Activated CD4-positive, alpha-beta T cell treated with anti-CD3 and anti-CD28 coated beads for 48 hours (primary cell): ENCODE results near the gene STK11IP.
A peak's percentile ranks its signal among the peaks of the same experiment; 100 is the strongest.

Experiments used
- DNase-seq: peaks from one replicate; pipeline ENCODE4 v3.0.0-alpha.2; 2020

Gene STK11IP

DNA sequence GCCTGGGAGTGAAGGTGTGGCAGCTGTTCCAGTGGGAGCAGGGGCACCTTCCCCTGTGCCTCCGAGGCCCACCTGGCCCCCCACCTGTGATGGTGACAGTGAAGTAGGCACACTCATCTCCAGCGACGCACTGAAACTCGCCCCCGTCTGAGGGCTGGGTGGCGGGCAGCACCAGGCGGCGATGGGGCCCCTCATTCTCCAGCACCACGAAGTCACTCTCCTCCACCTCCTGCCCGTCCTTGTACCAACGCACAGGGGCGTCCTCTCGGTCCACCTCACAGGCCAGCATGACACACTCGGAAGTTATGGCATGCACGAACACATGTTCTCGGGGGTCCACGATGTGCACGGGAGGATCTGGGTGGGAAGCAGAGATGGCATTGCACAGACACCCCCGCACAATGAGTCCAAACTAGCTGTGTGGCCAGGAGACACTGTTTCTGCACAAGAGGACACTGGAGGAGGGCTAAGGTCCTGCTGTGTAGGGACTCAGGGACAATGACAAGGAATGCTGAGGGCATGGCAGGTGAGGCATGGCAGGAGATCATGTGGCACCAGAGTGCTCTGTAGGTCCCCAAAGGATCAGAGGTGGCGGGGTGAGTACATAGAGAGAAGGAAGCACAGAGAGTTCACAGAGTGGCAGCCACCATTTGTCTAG, 34.3 kb upstream of the STK11IP start:
- DNase-seq = no peak

DNA sequence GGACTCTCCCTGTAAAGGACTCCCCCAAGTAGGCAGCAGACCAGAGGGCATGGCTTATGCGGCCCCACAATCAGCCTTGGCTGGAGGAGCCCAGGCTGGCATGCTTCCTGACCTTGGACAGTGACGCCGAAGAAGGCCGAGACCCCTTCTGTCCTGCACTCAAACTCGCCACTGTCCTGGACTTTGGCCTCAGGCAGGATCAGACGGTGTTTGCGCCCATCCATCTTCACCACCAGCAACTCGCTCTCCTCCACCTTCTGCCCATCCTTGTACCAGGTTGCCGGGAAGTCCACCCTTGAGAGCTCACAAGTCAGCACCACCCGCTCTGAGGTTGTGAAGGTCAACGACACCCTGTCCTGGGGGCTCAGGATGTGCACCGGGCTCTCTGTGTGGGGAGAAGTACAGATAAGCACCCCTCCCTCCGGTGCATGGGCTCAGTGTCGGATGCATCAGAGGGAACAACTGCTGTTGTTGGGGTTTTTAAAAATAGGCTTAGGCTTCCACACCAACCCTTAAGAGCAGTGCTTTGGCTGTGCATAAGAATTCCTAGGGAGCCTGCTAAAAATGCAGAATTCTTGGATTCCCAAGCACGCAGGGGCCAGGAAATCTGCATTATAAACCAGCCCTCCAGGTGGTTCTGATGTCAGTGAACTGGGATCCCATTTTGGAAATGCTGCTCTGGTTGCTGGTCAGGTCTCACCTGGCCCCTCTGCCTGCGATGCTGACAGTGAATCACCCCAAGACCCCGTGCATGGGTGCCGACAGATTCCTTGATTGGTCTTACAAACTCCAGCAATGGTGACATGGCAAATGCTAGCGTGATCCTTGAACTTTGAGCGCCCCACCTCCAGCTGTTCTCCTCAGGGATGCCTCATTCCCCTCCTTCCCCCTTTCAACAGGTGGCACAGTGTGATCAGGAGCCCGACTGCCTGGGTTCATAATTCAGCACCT, 32.3 kb upstream of the STK11IP start:
- DNase-seq = no peak

DNA sequence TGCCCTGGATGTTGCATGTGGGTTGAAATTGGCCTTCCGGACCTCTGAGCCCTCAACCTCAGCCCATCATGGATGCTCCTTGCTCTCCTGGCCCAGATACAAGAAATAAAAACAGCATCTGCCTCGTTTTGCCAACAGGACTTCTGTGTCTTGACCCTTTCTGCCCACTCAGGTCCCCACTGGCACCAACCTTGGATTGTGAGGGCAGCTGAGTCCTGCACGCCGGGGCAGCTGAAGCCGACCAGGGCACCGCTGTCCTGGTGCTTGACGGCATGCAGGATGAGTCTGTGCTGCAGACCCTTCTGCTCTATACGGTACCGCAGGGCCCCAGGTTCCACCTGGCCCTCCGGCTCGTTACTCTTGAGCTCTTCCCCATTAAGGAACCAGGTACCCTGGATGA, 31.0 kb upstream of the STK11IP start:
- no peak for DNase-seq

DNA sequence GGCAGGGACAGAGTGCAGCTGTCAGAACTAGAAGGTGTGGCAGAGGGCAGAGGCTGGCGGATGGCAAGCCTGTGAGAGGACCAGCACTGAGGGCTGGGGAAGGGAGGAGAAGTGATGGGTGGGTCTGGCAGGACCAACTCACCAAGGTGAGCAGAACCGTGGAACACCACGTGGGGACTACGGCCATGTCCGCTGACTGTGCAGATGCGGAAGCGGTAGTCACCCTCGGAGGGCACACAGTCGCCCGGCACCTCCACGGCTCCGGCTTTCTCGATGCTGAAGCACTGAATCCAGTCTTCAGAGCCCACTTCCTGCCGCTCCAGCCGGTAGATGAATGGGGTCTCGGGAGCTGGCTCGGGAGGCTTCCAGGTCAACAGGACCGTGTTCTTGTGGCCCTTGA, 30.5 kb upstream of the STK11IP start:
- DNase-seq = no peak

DNA sequence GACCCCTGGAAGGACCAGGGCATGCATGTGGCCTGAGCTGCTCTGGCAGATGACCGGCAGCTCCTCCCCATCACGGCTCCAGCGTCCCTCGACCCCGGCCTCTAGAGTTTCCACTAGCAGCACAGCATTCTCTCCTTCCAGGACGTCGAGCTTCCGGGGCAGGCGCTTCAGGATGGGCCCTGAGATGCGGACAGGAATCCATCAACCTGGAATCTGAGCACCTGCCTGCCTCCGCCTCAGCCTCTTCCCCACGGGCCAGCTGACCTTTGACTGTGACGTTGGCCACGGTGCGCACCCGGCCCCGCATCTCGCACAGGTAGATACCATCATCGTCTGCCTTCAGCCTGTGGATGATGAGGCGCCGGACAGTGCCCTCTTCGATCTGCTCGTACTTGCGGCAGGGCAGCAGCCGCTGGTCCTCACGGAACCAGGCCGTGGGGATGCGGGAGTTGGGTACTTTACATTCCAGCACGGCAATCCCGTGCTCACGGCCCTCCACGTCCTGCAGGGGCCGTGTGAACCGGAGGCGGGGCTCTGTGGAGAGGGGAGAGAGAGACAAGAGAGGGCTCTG, 29.8 kb upstream of the STK11IP start:
- no peak for DNase-seq

DNA sequence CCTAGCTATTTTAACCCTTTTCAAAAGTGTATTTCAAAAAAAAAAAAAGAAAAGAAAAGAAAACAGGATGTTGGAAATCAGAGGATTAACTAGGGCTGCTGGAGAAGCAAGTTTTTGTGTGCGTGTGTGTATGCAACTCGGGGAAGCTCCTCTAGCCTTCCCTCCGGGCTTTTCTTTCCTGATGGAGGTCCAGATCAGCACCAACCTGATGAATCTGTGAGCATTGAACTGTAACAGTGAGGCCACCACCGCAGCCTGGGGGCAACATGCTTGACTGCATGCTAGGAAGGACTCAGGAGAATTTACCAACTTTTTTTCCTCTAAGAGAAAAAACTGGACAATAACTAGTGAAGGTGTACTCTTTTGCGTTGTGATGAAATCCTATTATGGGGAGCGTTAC, 28.6 kb upstream of the STK11IP start:
- DNase-seq = no peak

DNA sequence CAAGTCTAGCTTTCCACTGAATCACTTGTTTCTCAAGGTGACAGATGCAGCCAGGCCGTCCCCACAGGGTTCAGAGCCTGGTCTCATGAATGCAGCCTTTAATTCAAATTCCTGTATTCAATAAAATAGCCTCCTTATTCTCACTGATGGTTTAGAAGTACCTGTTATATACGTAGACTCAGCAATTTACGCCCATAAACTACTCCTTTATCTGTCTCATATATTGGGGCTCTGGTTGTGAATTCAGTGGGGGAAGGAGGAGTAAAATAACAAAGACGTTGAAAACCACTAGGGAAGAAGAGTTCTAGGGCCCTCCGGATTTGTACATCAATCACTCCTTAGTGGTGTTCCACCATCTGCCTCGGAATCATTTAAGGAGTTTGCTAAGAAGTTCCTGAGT, 28.0 kb upstream of the STK11IP start:
- no peak for DNase-seq

DNA sequence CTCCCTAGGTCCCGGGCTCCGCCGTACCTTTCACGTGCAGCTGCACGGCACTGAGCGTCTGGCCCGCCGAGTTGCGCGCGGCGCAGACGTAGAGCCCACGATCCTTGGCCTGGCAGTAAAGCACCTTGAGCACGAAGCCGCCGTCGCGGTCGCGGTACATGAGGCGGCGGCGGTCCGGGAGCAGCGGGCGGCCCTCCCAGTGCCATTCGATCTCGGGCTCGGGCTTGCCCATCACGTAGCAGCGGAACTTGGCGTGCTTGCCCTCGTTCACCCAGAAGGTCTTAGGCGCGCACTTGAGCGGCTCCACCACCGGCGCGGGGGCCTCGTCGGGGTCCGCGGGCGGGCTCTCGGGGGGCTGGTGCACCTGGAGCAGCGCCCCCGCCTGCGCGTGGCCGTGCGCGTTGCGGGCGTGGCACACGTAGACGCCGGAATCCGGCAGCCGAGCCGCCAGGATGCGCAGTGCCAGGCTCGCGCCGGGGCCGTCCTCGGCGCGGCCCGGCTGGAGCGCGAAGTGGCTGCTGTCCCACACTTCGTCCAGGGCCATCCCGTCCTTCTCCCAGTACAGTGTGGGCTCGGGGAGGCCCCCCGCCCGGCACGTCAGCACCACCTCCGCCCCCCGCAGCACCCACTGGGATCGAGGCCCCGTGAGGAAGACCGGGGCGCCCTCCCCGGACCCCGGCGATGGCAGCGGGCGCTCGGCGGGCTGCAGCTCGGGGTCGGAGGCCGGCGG, 27.3 kb upstream of the STK11IP start:
- DNase-seq = no peak

DNA sequence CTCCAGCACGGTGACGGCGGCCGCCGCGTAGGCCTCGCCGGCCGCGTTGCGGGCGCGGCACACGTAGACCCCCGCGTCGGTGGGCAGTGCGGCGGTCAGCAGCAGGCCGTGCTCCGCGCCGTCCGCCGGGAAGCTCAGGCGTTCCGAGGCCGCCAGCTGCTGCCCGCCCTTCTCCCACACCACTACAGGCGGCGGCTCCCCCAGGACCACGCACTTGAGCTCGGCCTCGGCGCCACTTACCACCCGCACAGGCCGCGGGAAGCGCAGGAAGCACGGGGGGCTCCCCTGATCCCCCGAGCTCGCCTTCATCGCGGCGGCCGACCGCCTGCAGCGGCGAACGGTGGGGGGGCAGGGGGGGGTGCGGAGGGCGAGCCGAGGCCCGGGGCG, 26.7 kb upstream of the STK11IP start:
- no peak for DNase-seq

DNA sequence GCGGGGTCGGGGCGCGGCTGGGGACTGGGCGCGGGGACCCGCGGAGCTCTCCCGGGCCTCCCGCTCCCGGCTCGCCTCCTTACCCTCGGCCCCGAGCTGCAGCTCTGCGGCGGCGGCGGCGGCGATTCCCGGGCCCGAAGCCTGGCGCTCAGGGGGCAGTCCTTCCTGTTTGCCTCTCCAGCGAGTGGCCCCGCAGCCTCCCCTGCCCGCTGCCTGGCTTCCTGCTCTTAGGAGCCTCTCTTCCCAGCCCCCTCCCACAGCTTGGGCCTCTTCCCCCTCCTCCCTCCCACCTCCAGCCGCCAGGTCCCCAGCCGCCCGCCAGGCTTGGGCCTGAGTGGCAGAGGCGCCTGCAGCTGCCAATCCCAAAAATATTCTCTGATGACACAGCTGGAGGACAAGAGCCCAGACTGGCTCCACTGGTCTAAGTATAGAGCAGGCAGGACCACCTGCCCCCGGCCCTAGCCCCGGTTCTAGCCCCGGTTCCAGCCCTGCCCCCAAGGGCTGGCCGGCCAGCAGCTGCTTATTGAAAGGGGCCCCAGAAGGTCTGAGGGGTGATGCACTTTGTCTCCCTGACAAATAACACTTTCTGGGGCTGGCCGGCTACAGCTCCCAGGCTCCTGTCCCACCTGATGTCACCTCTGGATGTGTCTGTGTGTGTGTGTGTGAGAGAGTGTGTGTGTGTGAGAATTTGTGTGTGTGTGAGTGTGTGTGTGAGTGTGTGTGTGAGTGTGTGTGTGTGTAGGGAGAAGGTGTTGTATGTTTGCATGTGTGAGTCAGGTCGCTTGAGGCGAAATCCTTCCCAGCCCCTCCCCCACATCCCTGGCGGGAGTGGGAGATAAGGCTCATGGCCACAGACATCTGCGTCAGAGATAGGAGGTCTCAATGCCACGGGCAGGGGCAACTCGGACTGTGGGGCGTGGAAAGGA, 26.1 kb upstream of the STK11IP start, which contains the start of gene OBSL1:
Gene OBSL1 (minus strand): TSS at position 229 of the 926 bp plus-strand sequence. CDS start 307 bp downstream, outside the sequence.
- peak; percentile 19 for DNase-seq

DNA sequence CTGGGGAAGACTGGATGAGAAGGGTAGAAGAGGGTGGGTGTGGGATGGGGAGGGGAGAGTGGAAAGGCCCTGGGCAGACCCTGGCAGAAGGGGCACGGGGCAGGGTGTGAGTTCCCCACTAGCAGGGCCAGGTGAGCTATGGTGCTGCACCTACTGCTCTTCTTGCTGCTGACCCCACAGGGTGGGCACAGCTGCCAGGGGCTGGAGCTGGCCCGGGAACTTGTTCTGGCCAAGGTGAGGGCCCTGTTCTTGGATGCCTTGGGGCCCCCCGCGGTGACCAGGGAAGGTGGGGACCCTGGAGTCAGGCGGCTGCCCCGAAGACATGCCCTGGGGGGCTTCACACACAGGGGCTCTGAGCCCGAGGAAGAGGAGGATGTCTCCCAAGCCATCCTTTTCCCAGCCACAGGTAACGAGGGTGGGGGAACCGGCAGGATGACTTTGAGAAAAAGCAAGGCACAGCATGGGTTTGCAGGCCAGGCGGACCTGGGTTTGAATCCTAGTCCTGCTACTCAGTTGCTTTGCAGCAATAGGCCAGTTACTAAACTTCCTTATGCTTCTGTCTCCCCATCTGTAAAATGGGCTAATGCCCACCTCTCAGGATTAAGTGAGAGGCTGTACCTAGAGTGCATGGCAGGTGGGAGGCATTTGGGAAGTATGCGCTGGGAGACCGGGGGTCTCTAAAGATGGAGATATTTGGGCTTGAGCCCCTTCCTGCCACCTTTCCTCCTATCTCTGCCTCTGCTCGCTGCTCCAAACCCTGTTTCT, 25.2 kb upstream of the STK11IP start, which contains the start of gene INHA:
Gene INHA (plus strand): TSS at position 74 of the 765 bp plus-strand sequence. CDS start 65 bp downstream, at position 139.
- no peak for DNase-seq

DNA sequence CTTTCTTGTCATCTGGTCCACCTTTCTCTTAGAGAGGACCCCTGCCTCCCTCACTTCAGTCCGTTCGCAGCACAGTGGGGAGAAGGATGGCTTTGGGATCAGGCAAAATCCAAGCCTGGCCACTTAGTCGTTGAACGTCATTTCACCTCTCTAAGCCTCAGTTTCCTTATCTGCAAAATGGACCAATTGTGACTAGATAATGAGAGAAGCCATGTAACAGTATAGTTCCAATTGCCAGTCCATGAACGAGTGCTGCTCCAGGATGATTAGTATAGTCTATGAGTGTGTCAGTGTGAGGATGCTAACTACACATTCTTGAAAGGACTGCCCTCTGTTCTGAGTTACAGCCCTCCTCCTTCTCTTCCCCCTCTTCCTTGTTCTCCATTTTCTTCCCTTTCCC, 24.5 kb upstream of the STK11IP start:
- DNase-seq = no peak

DNA sequence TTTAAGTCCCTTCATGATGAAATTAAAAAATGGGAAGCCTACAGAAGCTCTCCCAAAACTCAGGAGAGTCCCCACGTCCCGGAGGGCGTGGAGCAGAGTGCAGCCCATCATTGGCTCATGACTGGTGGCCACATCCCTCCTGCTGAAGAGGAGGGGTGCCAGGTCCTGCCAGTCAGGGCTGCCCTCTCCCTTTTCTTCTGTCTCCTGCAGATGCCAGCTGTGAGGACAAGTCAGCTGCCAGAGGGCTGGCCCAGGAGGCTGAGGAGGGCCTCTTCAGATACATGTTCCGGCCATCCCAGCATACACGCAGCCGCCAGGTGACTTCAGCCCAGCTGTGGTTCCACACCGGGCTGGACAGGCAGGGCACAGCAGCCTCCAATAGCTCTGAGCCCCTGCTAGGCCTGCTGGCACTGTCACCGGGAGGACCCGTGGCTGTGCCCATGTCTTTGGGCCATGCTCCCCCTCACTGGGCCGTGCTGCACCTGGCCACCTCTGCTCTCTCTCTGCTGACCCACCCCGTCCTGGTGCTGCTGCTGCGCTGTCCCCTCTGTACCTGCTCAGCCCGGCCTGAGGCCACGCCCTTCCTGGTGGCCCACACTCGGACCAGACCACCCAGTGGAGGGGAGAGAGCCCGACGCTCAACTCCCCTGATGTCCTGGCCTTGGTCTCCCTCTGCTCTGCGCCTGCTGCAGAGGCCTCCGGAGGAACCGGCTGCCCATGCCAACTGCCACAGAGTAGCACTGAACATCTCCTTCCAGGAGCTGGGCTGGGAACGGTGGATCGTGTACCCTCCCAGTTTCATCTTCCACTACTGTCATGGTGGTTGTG, 23.0 kb upstream of the STK11IP start:
- DNase-seq = no peak

DNA sequence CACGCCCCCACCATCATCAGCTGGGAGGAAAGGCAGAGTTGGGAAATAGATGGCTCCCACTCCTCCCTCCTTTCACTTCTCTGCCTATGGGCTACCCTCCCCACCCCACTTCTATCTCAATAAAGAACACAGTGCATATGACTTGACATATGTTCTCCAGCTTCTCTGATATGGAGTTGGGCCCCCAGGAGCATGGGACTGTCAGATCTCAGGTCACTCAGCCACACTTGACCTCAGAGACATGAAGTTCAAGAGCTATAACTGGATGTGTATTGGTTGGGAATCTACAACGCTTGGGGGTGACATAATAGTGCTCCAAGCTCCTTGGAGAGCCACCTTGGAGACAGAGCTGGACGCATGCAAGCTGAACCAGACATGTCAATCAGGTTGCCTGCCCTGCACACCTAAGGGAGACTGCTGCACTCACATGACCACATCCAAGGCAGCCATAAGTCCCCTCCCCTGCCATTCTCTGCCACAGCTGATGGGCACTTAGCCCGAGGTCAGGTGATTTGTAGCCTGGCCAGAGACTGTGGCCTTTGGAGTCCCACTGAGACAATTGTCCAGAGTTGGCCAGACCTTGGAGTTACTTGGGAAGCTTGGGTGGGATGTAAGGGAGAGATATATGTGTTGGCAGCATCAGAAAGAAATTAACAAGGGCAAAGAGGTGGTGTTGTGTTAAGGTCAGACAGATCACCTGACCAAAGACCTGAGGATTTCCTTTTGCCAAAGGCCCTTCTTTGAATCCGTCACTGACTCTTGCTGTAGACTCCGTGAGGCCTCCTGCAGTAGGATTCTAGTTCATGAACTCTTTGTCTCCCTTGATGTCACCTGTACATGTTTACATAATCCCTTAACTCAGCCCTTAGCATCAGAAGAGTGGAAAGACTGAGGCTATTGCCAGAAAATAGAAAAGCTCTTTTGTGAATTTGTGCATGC, 21.8 kb upstream of the STK11IP start:
- no peak for DNase-seq

DNA sequence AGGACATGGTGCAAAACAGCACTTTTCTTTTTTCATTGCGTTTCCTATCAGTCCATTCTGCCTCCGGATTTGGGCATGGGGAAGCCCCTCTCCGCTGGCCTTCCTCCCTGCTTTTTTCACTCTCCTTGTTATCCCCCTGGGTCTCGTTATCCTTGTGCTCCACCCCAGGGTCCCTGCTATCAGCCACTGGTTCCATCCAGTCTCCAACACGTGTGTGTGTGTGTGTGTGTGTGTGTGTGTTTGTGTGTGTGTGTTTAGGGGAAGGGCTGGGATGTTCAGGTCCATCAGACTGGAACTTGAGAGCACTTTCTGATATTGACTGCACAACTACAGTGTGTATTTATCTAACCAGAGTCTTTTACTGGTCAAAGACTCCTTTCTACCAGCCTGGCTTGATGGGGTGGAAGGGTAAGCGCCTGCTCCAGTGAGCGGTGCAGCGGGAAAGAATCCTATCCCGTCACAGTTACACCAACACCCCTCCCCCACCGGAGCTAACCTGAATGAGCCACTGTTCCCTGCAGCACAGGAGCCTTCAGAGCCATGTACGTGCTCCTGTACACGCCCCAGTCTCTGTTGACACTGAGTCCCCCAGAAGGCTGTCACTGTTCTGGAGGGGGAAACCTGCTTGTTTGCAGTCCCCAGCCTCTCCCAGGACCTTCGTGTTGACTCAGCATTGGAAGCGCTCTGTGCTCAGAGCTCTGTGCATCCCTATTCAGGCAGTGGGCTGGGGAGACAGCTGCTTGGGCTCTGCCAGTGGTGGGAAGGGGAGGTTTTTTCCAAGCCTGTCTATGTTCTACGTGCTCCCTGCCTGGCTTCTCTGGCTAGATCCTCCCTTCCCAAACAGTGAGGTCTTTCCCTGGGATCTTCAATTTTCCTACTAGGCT, 20.9 kb upstream of the STK11IP start:
- DNase-seq = no peak

DNA sequence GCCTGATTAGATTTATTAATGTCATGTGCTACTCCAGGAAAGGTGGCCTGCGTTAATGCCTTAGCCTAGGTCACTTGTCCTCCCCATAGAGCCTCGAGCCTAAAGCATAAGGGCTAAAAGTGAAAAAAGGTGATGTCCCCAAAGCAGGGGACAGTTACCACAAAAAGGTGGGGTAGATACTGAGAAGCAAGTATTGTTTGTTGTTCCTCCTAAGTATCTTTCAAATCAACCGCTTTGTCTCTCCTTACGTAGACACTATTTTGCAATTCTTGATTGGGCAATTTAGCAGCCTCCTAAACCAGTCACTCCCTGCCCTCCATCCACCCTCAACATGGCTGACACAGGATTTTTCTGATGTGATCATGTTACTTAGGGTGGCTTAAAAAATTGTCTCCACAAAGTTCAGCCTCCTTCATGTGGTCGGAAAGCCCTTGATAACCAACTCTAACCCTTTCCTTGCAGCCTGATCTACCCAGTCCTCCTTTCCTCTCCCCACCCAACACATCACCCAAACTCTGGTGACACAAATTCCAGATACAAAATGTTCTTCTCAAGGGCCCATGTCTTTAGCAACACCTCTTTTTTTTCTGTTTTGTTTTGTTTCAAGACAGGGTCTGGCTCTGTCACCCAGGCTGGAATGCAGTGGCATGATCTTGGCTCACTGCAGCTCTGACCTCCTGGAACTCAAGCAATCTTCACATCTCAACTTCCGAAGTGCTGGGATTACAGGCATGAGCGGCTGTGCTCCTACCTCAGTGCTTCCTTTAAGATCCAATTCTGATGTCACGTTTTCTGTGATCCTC, 18.6 kb upstream of the STK11IP start:
- DNase-seq = no peak

DNA sequence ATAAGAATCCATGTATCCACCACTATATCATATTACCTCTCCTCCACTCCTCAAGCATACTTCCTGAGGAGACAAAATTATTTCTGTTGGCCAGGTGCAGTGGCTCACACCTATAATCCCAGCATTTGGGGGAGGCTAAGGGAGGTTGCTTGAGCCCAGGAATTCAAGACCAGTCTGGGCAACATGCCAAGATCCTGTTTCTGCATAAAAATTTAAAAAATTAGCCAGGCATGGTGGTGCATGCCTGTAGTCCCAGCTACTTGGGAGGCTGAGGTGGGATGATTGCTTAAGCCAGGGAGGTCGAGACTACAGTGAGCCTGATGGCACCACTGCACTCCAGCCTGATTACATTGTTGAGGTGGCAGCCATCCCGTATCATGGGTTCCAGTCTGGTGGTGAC, 16.3 kb upstream of the STK11IP start:
- no peak for DNase-seq
